Hepatocyte (in vitro differentiated cells): ENCODE data around the gene COPE. TPM values are rescaled to one million over a fixed set of nuclear protein-coding genes. Genes with fewer than 3 reads are reported as not detected.
"Not testable (repeated sequence)": the region's sequence is repeated elsewhere in the genome, so short reads cannot be mapped to it uniquely, and the experiment has no call there.

ENCODE experiments used
- DNase-seq: peaks from one replicate; pipeline ENCODE4 v3.0.0-alpha.2; 2016; ENCODE audit warnings: low spot score
- H2AFZ ChIP-seq: fragments of 200-600 bp; sonication (generic); 2 replicates; pipeline ENCODE4 v1.6.0; 2016; ENCODE audit warnings: antibody characterized with exemption, mild to moderate bottlenecking
- H3K27ac ChIP-seq: fragments of 200-600 bp; sonication (generic); 2 replicates; pipeline ENCODE4 v1.5.1; 2016; ENCODE audit warnings: mild to moderate bottlenecking
- H3K27me3 ChIP-seq: fragments of 200-600 bp; sonication (generic); 2 replicates; pipeline ENCODE4 v1.6.1; 2016
- H3K36me3 ChIP-seq: fragments of 200-600 bp; sonication (generic); replicated peaks from 2 replicates; pipeline ENCODE4 v1.5.1; 2016; ENCODE audit warnings: low read depth; ENCODE audit not compliant: insufficient read depth
- H3K4me1 ChIP-seq: fragments of 200-600 bp; sonication (generic); 2 replicates; pipeline ENCODE4 v1.5.1; 2016; ENCODE audit warnings: mild to moderate bottlenecking, moderate library complexity; ENCODE audit not compliant: insufficient read depth
- H3K4me2 ChIP-seq: fragments of 200-600 bp; sonication (generic); 2 replicates; pipeline ENCODE4 v1.6.0; 2016
- H3K4me3 ChIP-seq: fragments of 200-600 bp; sonication (generic); 2 replicates; pipeline ENCODE4 v1.5.1; 2016; ENCODE audit warnings: mild to moderate bottlenecking
- H3K79me2 ChIP-seq: fragments of 200-600 bp; sonication (generic); 2 replicates; pipeline ENCODE4 v1.6.0; 2017; ENCODE audit warnings: mild to moderate bottlenecking
- H3K9me2 ChIP-seq: fragments of 200-600 bp; sonication (generic); replicated peaks from 2 replicates; pipeline ENCODE4 v1.6.0; 2017; ENCODE audit warnings: mild to moderate bottlenecking; ENCODE audit not compliant: insufficient read depth
- H3K9me3 ChIP-seq: fragments of 200-600 bp; sonication (generic); 2 replicates; pipeline ENCODE4 v1.5.1; 2016; ENCODE audit warnings: low read depth, mild to moderate bottlenecking
- H4K20me1 ChIP-seq: fragments of 200-600 bp; sonication (generic); 2 replicates; pipeline ENCODE4 v1.6.0; 2016; ENCODE audit warnings: mild to moderate bottlenecking; ENCODE audit not compliant: insufficient read depth, poor library complexity, severe bottlenecking
- EZH2 ChIP-seq: fragments of 200-600 bp; sonication (generic); IDR thresholded peaks from 2 replicates; pipeline ENCODE4 v1.6.1; 2016; ENCODE audit warnings: antibody characterized with exemption, mild to moderate bottlenecking, borderline replicate concordance
- EZH2phosphoT487 ChIP-seq: fragments of 200-600 bp; sonication (generic); IDR thresholded peaks from one replicate; pipeline ENCODE4 v1.6.1; 2018; ENCODE audit warnings: antibody characterized with exemption, mild to moderate bottlenecking, low read depth, moderate library complexity; ENCODE audit not compliant: unreplicated experiment, severe bottlenecking
- WGBS: methylation state at CpG from one replicate; pipeline ENCODE4 v1.1.6; 2016; ENCODE audit warnings: low lambda C conversion rate; ENCODE audit errors: missing lambda C conversion rate; 5-methylcytosine and 5-hydroxymethylcytosine counted together
- polyA plus RNA-seq: library from polyadenylated mRNA; unstranded; fragments of >200 nt; fragmentation: Nextera tagmentation; extraction: Ambion mirVana; gene quantifications from 2 replicates; pipeline ENCODE4 v1.2.1, GENCODE V29; 2016
- total RNA-seq: library from RNA; depleted of rRNA; stranded (reverse); fragments of >200 nt; gene quantifications from 2 replicates; pipeline ENCODE4 v1.2.3, GENCODE V29; 2014
- TF ChIP-seq, protein P1 (sequence below): fragments of 200-600 bp; sonication (generic); IDR thresholded peaks from 2 replicates; pipeline ENCODE4 v1.5.1; 2016; ENCODE audit warnings: antibody characterized with exemption, mild to moderate bottlenecking; ENCODE audit not compliant: poor library complexity

Gene COPE
- total and polyA plus RNA-seq, 2 experiments from 2014 or later, result 228 to 397 TPM

DNA sequence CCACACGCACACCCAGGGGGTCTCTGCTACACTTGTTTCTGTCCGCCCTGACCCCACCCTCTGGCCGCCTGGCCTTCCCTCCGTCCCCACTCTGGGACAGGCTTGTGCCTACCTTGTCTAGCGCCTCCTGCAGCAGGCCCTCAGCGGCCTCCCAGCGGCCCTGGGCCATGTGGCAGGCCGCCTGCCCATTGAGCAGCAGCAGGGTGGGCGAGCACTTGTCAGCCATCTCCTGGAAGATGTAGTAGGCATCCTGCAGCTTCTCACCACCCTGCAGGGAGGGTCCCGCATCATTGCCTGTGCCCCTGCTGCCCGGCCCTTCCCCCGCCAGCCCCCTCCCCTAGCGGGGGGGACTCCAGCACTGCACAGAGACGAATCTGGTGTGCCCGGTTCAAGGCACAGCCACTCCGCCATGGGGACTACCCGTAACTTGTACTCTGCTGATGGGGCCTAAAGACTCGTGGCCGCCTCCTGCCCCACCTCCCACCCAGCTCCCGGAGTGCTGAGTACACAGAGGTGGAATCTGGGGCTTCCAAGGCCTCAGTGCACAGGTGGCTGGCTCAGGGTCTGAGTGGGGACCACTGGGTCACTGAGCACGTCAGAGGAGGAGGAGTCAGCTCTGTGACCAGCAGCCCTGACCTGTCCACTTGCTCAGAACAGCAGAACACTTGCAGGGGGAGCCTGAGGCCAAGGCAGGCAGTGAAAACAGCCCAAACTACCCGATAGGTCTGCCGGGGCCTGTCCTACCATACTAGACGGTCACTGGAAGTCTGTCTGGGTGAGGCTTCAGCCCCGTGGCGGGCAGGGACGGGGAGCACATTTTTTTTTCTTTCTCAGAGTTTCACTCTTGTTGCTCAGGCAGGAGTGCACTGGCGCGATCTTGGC lies 15.8 kb downstream of the COPE start:
- Histone ChIP-seq H3K79me2 (no peaks in the 10 kb centered on the region), H3K9me3 (no peaks in the 10 kb centered on the region), H3K9me2 (no peaks in the 10 kb centered on the region), H4K20me1 (no peaks in the 10 kb centered on the region), H3K27ac (no peak overlapping the region), H2AFZ (no peak overlapping the region), H3K4me2 (no peak overlapping the region), H3K4me1 (peaks cover 4% of the 10 kb centered on the region), H3K27me3 (no peaks in the 10 kb centered on the region), H3K4me3 (no peak overlapping the region), H3K36me3 (no peaks in the 10 kb centered on the region)
- WGBS, result 95% methylated on average over 29 of the region's 29 CpGs
- DNase-seq, result no peak
- TF ChIP-seq EZH2phosphoT487 (no peak), EZH2 (no peak)
- TF ChIP-seq, protein P1, sequence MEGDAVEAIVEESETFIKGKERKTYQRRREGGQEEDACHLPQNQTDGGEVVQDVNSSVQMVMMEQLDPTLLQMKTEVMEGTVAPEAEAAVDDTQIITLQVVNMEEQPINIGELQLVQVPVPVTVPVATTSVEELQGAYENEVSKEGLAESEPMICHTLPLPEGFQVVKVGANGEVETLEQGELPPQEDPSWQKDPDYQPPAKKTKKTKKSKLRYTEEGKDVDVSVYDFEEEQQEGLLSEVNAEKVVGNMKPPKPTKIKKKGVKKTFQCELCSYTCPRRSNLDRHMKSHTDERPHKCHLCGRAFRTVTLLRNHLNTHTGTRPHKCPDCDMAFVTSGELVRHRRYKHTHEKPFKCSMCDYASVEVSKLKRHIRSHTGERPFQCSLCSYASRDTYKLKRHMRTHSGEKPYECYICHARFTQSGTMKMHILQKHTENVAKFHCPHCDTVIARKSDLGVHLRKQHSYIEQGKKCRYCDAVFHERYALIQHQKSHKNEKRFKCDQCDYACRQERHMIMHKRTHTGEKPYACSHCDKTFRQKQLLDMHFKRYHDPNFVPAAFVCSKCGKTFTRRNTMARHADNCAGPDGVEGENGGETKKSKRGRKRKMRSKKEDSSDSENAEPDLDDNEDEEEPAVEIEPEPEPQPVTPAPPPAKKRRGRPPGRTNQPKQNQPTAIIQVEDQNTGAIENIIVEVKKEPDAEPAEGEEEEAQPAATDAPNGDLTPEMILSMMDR, result no peak

DNA sequence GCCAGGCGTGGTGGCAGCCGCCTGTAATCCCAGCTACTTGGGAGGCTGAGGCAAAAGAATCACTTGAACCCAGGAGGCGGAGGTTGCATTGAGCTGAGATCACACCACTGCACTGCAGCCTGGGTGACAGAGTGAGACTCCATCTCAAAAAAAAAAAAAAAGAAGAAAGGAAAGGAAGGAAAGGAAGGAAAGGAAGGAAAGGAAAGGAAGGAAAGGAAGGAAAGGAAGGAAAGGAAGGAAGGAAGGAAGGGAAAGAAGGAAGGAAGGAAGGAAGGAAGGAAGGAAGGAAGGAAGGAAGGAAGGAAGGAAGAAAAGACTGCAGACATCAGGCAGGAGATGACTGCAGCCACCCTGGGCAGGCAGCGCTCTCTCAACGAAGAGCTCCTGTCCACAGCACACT lies 16.7 kb downstream of the COPE start:
- not testable (repeated sequence) for H3K79me2 ChIP-seq, H3K9me2 ChIP-seq, H3K27ac ChIP-seq, H4K20me1 ChIP-seq, H3K36me3 ChIP-seq, H3K9me3 ChIP-seq, H3K4me2 ChIP-seq, H3K4me1 ChIP-seq, H3K4me3 ChIP-seq, DNase-seq, H3K27me3 ChIP-seq, H2AFZ ChIP-seq
- WGBS, result 97% methylated on average over 5 of the region's 5 CpGs

DNA sequence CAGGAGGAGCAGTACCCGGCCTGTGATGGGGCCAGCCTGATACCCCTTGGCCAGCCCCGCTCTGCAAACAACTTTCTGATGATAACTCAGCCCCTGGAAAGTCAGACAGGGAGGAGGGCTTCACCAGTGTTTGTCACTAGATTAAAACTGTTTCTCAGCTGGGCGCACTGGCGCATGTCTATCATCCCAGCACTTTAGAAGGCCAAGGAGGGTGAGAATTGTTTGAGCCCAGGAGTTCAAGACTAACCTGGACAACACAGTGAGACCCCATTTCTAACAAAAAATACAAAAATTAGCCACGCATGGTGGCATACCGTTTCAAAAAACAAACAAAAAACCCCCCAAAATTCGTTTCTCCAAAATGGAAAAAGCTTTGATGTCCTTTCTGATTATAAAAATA lies 17.7 kb downstream of the COPE start:
- H3K4me2 ChIP-seq, result no peak overlapping the region
- H3K27me3 ChIP-seq, result peaks cover 3% of the 10 kb centered on the region
- no peaks in the 10 kb centered on the region for H3K9me3 ChIP-seq
- 93% methylated on average over 7 of the region's 7 CpGs for WGBS
- DNase-seq, result no peak
- no peak overlapping the region for H2AFZ ChIP-seq
- no peak overlapping the region for H3K27ac ChIP-seq
- peaks cover 6% of the 10 kb centered on the region for H3K4me1 ChIP-seq
- H3K9me2 ChIP-seq, result no peaks in the 10 kb centered on the region
- no peaks in the 10 kb centered on the region for H4K20me1 ChIP-seq
- no peaks in the 10 kb centered on the region for H3K79me2 ChIP-seq
- no peaks in the 10 kb centered on the region for H3K36me3 ChIP-seq
- no peak overlapping the region for H3K4me3 ChIP-seq
- TF ChIP-seq, protein P1, result no peak
- TF ChIP-seq EZH2, result no peak
- no peak for TF ChIP-seq EZH2phosphoT487

DNA sequence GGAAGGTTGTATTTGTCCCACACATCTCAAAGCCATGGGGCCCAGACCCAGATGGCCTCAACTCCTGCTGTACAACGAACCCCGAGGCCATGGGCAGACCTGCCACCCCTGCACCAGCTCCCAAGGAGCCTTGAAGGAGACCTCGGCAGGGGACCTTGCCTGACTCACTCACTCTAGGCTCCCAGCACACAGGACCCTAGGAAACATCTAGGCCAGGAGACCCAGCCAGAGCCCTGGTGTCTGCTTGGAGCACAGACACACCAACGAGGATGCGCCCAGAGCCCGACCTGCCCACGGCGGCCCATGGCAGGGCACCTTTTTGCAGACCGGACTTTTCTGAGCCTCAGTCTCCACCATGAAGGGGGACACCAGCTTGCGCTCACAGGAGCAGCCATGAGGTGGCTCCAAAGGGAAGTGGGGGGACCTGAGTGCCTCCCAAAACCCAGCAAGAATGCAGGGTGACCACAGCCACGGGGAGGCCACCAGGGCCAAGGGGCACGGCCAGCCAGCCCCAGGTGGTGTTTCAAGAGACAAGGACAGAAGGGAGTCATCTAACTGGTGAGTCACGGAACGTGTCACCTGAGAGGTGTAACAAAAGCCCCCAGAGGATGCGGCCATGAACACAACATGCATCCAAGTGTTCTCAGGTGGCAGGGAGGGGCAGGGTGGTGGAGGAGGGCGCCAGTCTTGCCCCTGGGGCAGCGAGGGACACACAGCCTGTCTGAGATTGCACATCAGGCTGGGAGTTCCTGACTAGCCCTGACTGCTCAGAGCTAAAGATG lies 18.3 kb downstream of the COPE start:
- H3K4me3 ChIP-seq, result no peak overlapping the region
- H3K27ac ChIP-seq, result no peak overlapping the region
- TF ChIP-seq EZH2 (no peak), EZH2phosphoT487 (no peak)
- TF ChIP-seq, protein P1, result no peak
- no peaks in the 10 kb centered on the region for H3K9me3 ChIP-seq
- WGBS, result 96% methylated on average over 17 of the region's 17 CpGs
- H3K79me2 ChIP-seq, result no peaks in the 10 kb centered on the region
- H3K4me2 ChIP-seq, result no peak overlapping the region
- no peak overlapping the region for H2AFZ ChIP-seq
- H3K9me2 ChIP-seq, result no peaks in the 10 kb centered on the region
- H4K20me1 ChIP-seq, result no peaks in the 10 kb centered on the region
- H3K27me3 ChIP-seq, result peaks cover 4% of the 10 kb centered on the region
- H3K4me1 ChIP-seq, result peaks cover 6% of the 10 kb centered on the region
- no peaks in the 10 kb centered on the region for H3K36me3 ChIP-seq
- DNase-seq, result no peak
